Fibroblast of skin of left biceps (primary cell): ENCODE data around the gene LCORL.
"Not testable (repeated sequence)": the region's sequence is repeated elsewhere in the genome, so short reads cannot be mapped to it uniquely, and the experiment has no call there.

Experiments used
- DNase-seq, 2 experiments: peaks; one replicate each; pipeline ENCODE4 v3.0.0-alpha.2; 2013; ENCODE audit warnings: low read depth in 2 of 2

LCORL gene

DNA sequence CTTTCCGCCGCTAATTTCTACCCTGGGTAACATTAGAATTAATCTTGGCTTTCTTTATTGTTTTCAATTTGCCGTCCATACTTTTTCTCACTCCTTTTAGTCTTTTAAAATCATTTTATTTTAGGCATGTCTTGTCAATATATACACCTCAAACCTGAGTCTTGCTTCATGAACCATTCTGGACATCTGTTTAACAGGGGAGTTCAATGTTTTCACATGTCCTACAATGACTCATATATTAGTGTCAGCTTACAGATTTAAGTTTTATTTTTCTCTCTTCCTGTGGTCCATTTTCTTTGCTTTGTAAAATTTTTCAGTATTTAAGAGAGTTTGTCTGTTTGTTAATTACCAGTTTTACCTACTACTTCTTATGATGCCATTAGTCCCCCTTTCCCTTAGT is 89.5 kb downstream of the LCORL start:
- no peak for DNase-seq

DNA sequence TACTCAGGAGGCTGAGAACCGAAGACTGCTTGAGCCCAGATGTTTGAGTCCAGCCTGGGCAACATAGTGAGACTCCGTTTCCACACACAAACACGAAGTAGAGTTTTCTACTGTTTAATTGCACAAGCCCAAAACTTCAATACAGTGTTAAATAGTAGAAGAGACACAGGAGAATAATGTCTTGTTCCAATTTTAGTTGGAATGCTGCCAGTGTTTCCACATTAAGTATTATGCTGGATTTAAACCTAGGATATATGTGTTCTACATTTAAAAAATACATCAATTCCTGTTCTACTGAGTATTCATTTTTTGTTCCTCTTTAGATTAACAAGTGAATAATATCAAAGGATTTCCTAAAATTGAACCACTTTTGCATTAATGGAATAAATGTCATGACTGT is 91.3 kb downstream of the LCORL start:
- no peak for DNase-seq

DNA sequence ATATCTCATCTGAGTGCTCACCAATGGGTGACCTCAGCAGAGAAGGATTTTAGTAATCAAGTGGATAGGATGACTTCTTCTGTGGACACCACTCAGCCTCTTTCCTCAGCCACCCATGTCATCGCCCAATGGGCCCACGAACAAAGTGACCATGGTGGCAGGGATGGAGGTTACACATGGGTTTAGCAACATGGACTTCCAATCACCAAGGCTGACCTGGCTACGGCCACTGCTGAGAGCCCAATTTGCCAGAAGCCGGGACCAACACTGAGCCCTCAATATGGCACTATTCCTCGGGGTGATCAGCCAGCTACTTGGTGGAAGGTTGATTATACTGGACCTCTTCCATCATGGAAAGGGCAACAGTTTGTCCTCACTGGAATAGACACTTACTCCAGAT is 97.4 kb downstream of the LCORL start:
- no peak for DNase-seq

DNA sequence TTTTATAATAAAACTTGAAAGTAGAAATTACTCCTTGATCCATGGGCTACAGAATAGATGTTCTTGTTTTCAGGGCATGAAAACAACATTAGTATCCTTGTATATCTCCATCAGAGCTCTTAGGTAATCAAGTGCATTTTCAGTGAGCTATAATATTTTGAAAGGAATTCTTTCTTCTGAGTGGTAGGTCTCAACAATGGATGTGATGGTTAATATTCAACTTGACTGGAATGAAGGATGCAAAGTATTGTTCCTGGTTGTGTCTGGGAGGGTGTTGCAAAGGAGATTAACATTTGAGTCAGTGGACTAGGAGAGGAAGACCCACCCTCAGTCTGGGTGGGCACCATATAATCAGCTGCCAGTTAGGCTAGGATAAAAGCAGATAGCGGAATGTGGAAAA is 100.1 kb downstream of the LCORL start:
- no peak for DNase-seq

DNA sequence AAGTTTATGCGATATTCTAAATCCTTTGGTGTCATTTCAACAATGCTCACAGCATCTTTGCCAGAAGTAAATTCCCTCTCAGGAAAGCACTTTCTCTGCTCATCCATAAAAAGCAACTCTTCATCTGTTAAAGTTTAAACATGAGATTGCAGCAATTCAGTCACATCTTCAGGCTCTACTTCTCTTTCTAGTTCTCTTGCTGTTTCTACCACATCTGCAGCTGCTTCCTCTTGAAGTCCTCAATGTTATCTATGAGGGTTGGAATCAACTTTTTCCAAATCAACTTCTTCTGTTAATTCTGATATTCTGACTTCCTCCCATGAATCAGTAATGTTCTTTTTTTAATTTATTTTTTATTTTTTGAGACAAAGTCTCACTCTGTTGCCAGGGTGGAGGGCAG is 100.9 kb downstream of the LCORL start:
- DNase-seq: no peak

DNA sequence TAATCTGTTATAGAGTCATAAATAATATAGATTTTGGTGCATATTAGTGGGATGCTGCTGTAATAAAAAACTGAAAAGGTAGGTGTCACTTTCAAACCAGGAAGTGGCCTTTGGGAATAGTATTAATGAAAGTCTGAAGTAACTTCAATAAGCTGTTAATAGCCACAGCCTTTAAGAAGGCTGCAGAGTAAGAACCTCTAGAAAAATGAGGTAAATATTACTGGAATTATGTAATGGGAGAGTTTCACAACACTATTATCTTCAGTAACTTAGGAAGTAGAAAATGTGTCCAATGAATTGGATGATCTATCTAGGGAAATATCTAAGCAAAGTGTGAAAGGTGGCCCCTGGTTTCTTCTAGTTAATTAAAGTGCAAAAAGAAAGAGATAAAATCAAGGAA is 106.1 kb downstream of the LCORL start:
- DNase-seq: no peak

DNA sequence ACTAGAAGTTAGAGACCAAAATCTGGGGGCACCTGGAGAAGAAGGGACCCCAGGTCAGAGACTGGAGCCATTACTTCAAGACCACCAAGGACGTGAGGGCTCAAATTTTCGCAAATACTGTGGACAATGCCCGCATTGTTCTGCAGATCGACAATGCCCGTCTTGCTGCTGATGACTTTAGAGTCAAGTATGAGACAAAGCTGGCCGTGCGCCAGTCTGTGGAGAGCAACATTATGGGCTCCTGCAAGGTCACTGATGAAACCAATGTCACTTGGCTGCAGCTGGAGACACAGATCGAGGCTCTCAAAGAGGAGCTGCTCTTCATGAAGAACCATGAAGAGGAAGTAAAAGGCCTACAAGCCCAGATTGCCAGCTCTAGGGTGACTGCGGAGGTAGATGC is 109.5 kb downstream of the LCORL start:
- DNase-seq: no peak

DNA sequence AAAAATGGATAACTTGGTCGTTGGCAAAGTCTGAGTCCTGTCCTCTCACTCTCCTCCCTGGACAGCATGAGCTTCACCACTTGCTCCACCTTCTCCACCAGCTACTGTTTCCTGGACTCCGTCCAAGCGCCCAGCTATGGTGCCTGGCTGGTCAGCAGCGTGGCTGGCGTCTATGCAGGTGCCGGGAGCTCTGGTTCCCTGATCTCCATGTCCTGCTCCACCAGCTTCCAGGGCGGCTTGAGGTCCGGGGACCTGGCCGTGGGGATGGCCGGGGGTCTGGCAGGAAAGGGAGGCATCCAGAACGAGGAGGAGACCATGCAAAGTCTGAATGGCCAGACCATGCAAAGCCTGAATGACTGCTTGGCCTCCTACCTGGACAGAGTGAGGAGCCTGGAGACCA is 109.9 kb downstream of the LCORL start:
- DNase-seq: no peak

DNA sequence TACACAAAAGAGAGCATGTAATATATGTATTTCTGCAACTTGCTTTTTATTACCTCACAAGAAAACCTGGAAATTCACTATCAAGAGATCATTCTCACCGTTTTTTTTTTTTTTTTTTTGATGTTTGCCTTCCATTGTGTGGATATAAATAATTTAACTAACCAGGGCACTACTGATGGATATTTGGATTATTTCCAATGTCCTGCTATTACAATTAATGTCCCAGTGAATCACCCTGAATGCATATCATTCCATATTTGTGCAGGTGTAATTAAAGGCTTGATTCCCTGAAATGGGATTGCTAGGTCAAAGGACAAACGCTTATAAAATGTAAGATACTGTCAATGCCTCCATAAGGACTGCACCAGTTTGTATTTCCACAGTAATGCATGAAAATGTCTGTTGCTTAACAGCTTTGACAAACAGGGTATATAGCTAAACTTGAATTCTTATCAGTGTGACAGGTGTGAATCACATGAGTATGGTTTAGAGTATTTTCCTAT is 123.0 kb downstream of the LCORL start:
- no peak for DNase-seq

DNA sequence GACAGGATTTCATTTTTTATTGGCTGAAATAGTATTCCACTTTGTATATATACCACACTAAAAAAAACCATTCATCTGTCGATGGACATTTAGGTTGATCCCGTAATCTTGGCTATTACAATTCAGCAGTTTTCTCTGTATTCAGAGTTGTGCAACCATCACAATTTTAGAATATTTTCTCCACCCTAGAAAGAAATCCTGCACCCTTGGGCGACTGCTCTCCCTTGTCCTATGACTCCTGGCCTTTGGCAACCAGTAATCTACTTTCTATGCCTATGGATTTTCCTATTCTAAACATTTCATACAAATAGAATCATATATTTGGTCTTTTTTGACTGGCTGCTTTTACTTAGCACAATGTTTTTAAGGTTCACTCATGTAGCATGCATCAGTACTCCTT is 126.1 kb downstream of the LCORL start:
- no peak for DNase-seq

DNA sequence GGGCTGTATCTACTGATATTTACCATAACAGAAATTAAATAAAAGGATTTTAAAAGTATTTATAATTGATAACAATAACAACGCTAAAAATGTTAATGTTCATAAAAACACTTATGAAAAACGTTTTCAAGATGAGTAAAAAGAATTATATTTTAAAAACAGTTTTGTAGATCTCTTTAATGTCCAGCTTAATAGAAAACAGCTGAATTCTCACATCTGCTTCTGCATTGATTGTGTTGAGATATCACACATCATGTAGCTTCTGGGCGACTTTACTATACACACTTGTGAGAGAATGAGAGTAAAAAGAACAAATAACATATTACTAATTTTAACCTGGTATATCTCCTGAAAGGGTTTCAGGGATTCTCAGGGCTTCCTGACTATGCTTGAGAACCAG is 127.1 kb downstream of the LCORL start:
- no peak for DNase-seq

DNA sequence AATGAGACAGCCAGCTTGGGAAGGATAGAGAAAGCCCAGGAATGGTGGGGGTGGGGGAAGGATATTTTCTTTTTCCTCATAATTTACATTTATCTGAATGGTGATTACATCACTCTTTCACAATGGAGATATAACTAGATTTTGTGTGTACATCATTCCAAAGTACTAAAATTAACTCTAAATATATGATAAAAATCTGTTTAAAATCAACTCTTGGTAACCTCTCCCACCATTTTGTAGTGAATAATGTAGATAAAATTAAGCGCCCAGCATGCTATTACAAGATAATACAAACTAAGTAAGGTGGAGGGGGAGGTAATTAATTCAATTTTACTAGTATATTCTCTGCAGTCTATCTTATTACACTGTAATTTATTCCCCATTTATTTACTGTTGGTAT is 131.9 kb downstream of the LCORL start:
- no peak for DNase-seq

DNA sequence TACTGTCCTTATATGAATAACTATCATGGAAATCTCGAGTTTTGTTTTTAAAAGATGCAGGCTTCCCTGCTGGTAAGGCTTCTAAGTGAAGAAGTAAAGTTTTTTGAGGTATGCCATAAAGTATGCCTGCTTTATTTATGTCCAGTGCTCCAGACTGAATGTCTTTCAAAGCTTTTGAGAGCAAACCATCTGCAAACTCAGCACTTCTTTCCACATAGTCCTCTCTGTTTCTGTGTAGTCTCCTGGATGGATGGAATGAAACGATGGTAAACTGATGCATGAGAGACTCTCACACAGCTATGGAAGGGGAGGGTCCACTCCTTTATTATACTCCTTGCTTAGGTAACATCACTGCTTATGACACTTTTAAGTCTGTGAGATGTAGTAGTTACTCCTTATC is 137.0 kb downstream of the LCORL start:
- no peak for DNase-seq

DNA sequence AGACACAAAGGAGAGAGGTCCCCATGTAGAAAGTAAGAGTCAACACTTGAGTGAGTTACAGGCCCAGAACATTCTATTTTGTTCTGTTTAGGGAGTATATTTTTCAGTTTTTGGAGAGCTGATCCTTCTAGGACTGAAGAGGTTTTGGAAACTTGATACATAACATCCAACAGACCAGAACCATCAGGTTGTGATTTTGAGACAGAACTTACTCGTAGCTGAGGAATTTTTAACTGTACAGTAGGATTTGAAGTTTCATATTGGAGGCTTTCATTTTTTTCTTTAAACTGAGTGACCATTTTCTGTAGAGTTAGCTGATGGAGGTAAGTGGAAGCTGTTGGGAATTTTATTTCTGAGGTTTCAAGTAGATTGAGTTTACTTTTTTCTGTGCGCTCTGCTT is 137.5 kb downstream of the LCORL start:
- peak; percentile 11 to 14 for DNase-seq

DNA sequence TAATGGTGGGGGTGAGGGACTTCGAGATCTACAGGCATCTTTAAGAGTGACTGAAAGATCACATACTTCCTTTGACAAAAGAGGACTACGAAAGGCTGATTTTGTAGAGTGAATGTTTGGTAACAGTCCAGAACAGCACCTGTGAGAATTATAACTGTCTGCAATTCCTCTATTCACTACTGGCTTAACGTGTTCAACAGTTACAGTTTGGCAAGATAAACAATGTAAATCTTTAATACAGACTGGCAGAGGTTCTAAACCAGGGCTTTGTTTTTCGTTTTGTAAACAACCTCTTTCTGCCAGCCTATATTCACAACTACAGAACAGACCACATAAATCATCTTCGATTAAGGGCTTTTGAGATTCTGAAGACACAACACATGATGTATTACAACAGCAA is 143.9 kb downstream of the LCORL start:
- DNase-seq: no peak

DNA sequence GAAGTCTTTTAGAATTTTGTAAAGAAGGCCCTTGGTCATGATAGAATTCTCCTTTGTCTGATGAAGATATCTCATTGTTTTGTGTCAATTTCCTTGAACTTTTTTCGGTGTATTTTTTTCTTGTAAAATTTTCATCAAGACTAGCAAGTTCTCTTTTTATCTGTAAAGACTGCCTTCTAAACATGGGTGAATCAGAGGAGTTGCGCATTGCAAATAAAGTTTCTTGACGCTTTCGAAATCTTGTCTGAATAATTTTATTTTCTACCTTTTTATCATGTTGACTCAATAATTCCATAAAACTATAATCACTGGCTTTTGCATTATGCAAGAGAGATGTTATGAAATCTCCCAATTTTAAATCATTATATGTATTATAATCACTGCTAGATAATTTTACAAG is 144.6 kb downstream of the LCORL start:
- DNase-seq: no peak

DNA sequence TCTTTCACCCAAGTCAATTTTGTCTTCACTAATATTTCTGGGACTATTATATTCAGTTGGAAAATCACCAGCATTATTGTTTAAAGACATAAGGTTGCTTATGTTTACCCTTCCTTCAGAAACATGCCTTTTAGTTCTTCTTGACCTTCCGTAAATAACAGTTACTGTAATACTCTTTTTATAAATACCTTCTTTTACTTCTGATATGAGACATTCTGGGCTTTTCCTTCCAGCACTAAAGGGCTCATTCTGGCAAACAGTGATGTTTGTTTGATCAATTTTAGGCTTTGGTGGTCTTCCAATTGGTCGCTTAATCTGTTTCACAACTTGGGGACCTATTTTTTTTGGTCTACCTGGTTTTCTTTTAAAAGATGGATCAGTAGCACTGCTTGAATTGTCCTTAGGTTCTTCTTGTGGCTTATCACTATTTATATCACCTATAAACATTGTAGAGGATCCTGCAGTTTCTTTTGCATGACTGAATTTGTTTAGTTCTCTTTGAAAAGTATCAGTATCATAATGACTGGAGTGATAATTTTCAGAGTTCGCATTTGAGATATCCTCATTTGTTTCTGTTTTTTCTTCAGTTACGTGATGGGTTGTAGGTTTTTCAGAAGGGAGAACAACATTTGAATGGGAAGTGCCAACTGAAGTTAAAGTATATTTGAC is 146.0 kb downstream of the LCORL start:
- DNase-seq: no peak

DNA sequence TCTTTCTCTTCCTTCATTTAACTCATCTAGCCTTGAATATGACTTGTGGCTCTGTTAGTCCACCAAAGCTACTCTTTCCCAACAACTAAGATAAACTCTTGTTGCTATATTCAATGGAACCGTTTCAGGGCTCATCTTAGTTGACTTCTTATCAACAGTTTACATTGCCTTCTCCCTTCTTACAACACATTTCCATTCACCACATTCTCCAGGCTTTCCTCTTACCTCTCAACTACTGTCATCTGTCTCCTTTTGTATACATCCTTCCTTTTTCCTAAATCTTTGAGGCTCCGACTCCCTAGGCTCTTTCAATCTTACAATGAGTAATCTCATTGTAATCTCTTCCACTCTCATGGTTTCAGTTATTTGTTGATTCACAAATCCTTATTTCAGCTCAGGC is 152.2 kb downstream of the LCORL start:
- DNase-seq: no peak

DNA sequence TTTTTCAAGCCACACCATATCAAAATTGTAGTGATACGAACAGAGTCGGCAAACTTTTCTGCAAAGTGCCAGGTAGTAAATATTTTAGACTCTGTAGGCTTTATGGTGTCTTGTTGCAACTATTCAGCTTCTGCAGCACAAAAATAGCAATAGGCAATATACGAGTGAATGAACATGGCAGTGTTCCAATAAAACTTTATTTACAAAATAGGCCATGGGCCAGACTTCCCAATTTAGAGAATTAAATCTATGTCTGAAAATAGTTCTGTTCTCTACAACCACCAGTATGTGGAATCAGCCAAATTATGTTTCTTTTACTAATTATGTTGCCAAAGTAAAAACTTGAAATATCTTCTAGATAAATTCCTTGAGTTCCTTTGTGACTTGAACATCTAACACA is 154.3 kb downstream of the LCORL start:
- DNase-seq: no peak

DNA sequence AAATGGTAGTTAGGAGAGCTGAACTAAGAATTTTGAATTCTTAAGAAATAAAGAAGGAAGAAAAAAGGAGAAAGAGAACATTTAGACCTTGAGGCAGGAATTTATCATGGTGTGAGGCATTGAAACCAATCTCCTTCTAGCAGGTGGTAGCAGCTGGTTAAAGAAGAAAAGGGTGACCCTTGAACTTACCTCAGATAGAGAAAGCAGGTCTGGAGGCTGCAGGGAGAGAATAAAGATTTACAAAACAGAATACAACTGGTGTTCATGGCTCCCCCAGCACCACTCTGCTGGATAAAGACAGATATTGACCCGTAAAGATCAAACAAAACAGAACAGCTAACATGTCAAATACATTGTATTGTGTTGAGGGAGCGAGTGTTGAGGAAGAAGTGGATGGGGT is 154.7 kb downstream of the LCORL start:
- no peak for DNase-seq

DNA sequence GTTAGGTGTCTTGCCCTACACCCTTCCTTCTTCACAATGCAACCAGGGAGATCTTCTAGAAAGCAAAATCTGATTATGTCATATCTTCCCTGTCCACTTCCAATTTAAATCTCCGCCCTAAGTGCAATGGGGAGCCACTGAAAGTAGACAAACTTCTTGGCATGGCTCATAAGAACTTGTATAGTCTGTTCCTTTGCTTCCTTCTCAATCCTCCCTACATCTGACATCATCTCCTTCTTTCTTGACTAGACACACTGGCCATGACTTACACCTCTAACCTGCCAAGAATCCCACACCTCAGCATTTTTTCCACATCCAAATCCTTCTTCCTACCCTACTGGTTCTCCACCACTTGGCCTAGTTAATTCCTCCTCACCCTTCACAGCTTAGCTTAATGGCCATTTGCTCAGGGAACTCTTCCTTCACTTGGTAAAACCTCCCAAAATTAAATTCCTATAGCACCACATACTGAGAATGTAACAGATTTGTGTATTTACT is 155.6 kb downstream of the LCORL start:
- DNase-seq: no peak

DNA sequence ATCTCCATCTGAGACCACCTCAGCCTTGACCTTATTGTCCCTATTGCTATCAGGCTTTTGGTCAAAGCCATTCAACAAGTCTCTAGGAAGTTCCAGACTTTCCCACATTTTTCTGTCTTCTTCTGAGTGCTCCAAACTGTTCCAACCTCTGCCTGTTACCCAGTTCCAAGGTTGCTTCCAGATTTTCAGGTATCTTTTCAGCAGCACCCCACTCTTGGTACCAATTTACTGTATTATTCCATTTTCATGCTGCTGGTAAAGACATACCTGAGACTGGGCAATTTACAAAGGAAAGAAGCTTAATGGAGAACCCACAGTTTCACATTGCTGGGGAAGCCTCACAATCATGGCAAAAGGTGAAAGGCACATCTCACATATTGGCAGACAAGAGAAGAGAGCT is 159.6 kb downstream of the LCORL start:
- not testable (repeated sequence) for DNase-seq

DNA sequence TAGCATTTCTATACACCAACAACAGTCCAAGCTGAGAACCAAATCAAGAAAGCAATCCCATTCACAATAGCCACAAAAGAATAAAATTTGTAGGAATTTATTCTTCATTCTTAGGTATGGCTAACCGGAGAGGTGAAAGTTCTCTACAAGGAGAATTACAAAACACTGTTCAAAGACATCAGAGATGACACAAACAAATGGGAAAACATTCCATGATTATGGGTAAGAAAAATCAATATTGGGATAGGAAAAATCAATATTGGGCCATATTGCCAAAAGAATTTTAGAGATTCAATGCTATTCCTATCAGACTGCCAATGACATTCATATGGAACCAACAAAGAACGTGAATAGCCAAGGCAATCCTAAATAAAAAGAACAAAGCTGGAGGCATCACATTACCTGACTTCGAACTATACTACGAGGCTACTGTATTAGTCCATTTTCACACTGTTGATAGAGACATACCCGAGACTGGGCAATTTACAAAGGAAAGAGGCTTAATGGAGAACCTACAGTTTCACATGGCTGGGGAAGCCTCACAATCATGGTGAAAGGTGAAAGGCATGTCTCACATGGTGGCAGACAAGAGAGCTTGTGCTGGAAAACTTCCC is 161.7 kb downstream of the LCORL start:
- DNase-seq: no peak

DNA sequence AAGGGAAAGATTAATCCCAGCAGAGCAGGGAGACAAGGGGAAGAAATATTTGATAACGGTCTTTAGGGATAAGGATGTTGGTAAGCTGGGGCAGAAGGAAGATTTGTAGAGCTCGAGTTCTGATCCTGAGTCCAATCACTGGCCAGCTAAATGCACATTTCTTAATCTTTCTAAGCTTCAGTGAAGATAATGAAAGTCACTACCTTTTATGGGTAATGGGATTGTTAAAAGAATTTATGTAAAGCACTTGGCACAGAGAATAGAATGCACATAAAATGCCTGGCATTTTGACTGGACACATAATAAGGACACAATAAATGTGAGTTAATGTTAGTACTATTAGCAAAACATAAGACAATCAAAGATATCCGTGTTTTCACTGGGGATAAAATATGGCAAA is 167.5 kb downstream of the LCORL start:
- DNase-seq: no peak
